Measurements from ENCODE around the gene NKX6-2. TPM values are rescaled to one million over a fixed set of nuclear protein-coding genes. Genes with fewer than 3 reads are reported as not detected.

NKX6-2 gene
- total and polyA plus RNA-seq, 2 experiments from 2014 or later, result 0.24 to 9.3 TPM

DNA sequence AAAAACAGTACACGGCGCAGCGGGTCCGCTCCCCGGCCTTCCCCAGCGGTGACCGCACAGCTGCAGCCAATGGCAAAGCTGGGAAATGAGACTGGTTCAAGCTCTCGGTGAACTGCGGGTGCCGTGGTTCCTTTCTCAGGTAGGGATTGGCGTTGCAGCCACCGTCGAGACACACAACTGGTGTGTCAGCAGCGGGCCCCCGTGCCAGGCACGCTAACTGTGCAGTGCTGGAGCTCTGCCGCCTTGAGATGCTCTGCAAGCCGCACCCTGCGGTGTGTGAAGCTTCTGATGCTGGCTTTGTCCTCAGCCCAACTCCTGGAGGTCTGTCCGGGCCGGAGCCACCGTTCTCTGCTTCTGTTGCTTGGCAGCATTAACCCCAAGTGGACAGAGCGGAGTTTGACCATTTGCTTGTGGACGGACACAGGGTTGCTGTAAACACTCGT, 20.6 kb upstream of the NKX6-2 start:
- Mint-ChIP-seq H3K36me3 (ENCODE audit: low read depth) (no peaks in the 10 kb centered on the region; the same call in 2 of the 3 replicates), H3K4me1 (peaks cover 4% of the 10 kb centered on the region; the same call in 1 of the 3 replicates), H3K4me3 (no peak overlapping the region), H3K9me3 (0 out of 3 replicates have a peak, but pooled peaks cover 3% of the 10 kb centered on the region), H3K27me3 (ENCODE audit: insufficient read depth, low read depth, poor library complexity) (peaks cover 10% of the 10 kb centered on the region), H3K27ac (no peak overlapping the region)
- H4K20me1 ChIP-seq (replicated peaks; ENCODE audit: insufficient read depth), result no peaks in the 10 kb centered on the region
- H3K4me2 ChIP-seq, result no peak overlapping the region
- H3K36me3 ChIP-seq (ENCODE audit: insufficient read depth), result no peaks in the 10 kb centered on the region
- no peak overlapping the region for H2AFZ ChIP-seq
- H3K27ac ChIP-seq (ENCODE audit: low read depth), result no peak overlapping the region
- DNase-seq (ENCODE audit: low spot score) (no peak), ATAC-seq (no peak)
- no peaks in the 10 kb centered on the region for H3K79me2 ChIP-seq (replicated peaks; ENCODE audit: insufficient read depth)
- TF ChIP-seq, protein P1, sequence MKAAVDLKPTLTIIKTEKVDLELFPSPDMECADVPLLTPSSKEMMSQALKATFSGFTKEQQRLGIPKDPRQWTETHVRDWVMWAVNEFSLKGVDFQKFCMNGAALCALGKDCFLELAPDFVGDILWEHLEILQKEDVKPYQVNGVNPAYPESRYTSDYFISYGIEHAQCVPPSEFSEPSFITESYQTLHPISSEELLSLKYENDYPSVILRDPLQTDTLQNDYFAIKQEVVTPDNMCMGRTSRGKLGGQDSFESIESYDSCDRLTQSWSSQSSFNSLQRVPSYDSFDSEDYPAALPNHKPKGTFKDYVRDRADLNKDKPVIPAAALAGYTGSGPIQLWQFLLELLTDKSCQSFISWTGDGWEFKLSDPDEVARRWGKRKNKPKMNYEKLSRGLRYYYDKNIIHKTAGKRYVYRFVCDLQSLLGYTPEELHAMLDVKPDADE (IDR thresholded peaks at IDR 0.05), result no peak
- TF ChIP-seq ZNF114 (CRISPR knock-in tag; IDR thresholded peaks at IDR 0.05) (no peak), CREB1 (CRISPR knock-in tag; IDR thresholded peaks at IDR 0.05; ENCODE audit: low read depth) (no peak), POLR2AphosphoS5 (IDR thresholded peaks at IDR 0.05; ENCODE audit: low read depth) (no peak), ZNF331 (CRISPR knock-in tag; IDR thresholded peaks at IDR 0.05; ENCODE audit: low read depth) (no peak), NANOG (IDR thresholded peaks at IDR 0.05; ENCODE audit: borderline replicate concordance) (no peak), EZH2phosphoT487 (IDR thresholded peaks at IDR 0.05; ENCODE audit: unreplicated experiment) (no peak), EZH2 (IDR thresholded peaks at IDR 0.05; ENCODE audit: low read depth, unreplicated experiment) (no peak), STAT1 (IDR thresholded peaks at IDR 0.05; ENCODE audit: unreplicated experiment) (no peak), JUNB (IDR thresholded peaks at IDR 0.05; ENCODE audit: unreplicated experiment) (no peak)
- TF ChIP-seq, protein P2, sequence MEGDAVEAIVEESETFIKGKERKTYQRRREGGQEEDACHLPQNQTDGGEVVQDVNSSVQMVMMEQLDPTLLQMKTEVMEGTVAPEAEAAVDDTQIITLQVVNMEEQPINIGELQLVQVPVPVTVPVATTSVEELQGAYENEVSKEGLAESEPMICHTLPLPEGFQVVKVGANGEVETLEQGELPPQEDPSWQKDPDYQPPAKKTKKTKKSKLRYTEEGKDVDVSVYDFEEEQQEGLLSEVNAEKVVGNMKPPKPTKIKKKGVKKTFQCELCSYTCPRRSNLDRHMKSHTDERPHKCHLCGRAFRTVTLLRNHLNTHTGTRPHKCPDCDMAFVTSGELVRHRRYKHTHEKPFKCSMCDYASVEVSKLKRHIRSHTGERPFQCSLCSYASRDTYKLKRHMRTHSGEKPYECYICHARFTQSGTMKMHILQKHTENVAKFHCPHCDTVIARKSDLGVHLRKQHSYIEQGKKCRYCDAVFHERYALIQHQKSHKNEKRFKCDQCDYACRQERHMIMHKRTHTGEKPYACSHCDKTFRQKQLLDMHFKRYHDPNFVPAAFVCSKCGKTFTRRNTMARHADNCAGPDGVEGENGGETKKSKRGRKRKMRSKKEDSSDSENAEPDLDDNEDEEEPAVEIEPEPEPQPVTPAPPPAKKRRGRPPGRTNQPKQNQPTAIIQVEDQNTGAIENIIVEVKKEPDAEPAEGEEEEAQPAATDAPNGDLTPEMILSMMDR (conservative IDR thresholded peaks at IDR 0.05; ENCODE audit: low read depth in 2 of 2), result no peak
- TF ChIP-seq, protein P3, sequence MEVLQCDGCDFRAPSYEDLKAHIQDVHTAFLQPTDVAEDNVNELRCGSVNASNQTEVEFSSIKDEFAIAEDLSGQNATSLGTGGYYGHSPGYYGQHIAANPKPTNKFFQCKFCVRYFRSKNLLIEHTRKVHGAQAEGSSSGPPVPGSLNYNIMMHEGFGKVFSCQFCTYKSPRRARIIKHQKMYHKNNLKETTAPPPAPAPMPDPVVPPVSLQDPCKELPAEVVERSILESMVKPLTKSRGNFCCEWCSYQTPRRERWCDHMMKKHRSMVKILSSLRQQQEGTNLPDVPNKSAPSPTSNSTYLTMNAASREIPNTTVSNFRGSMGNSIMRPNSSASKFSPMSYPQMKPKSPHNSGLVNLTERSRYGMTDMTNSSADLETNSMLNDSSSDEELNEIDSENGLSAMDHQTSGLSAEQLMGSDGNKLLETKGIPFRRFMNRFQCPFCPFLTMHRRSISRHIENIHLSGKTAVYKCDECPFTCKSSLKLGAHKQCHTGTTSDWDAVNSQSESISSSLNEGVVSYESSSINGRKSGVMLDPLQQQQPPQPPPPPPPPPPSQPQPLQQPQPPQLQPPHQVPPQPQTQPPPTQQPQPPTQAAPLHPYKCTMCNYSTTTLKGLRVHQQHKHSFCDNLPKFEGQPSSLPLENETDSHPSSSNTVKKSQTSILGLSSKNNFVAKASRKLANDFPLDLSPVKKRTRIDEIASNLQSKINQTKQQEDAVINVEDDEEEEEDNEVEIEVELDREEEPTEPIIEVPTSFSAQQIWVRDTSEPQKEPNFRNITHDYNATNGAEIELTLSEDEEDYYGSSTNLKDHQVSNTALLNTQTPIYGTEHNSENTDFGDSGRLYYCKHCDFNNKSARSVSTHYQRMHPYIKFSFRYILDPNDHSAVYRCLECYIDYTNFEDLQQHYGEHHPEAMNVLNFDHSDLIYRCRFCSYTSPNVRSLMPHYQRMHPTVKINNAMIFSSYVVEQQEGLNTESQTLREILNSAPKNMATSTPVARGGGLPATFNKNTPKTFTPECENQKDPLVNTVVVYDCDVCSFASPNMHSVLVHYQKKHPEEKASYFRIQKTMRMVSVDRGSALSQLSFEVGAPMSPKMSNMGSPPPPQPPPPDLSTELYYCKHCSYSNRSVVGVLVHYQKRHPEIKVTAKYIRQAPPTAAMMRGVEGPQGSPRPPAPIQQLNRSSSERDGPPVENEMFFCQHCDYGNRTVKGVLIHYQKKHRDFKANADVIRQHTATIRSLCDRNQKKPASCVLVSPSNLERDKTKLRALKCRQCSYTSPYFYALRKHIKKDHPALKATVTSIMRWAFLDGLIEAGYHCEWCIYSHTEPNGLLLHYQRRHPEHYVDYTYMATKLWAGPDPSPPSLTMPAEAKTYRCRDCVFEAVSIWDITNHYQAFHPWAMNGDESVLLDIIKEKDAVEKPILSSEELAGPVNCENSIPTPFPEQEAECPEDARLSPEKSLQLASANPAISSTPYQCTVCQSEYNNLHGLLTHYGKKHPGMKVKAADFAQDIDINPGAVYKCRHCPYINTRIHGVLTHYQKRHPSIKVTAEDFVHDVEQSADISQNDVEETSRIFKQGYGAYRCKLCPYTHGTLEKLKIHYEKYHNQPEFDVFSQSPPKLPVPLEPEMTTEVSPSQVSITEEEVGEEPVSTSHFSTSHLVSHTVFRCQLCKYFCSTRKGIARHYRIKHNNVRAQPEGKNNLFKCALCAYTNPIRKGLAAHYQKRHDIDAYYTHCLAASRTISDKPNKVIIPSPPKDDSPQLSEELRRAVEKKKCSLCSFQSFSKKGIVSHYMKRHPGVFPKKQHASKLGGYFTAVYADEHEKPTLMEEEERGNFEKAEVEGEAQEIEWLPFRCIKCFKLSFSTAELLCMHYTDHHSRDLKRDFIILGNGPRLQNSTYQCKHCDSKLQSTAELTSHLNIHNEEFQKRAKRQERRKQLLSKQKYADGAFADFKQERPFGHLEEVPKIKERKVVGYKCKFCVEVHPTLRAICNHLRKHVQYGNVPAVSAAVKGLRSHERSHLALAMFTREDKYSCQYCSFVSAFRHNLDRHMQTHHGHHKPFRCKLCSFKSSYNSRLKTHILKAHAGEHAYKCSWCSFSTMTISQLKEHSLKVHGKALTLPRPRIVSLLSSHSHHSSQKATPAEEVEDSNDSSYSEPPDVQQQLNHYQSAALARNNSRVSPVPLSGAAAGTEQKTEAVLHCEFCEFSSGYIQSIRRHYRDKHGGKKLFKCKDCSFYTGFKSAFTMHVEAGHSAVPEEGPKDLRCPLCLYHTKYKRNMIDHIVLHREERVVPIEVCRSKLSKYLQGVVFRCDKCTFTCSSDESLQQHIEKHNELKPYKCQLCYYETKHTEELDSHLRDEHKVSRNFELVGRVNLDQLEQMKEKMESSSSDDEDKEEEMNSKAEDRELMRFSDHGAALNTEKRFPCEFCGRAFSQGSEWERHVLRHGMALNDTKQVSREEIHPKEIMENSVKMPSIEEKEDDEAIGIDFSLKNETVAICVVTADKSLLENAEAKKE (CRISPR knock-in tag; IDR thresholded peaks at IDR 0.05), result no peak
- TF ChIP-seq, protein P4, sequence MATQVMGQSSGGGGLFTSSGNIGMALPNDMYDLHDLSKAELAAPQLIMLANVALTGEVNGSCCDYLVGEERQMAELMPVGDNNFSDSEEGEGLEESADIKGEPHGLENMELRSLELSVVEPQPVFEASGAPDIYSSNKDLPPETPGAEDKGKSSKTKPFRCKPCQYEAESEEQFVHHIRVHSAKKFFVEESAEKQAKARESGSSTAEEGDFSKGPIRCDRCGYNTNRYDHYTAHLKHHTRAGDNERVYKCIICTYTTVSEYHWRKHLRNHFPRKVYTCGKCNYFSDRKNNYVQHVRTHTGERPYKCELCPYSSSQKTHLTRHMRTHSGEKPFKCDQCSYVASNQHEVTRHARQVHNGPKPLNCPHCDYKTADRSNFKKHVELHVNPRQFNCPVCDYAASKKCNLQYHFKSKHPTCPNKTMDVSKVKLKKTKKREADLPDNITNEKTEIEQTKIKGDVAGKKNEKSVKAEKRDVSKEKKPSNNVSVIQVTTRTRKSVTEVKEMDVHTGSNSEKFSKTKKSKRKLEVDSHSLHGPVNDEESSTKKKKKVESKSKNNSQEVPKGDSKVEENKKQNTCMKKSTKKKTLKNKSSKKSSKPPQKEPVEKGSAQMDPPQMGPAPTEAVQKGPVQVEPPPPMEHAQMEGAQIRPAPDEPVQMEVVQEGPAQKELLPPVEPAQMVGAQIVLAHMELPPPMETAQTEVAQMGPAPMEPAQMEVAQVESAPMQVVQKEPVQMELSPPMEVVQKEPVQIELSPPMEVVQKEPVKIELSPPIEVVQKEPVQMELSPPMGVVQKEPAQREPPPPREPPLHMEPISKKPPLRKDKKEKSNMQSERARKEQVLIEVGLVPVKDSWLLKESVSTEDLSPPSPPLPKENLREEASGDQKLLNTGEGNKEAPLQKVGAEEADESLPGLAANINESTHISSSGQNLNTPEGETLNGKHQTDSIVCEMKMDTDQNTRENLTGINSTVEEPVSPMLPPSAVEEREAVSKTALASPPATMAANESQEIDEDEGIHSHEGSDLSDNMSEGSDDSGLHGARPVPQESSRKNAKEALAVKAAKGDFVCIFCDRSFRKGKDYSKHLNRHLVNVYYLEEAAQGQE (IDR thresholded peaks at IDR 0.05; ENCODE audit: unreplicated experiment), result no peak
- no peak overlapping the region for H3K4me3 ChIP-seq
- no peaks in the 10 kb centered on the region for H3K4me1 ChIP-seq (ENCODE audit: insufficient read depth)
- H3F3A ChIP-seq (replicated peaks; ENCODE audit: low read depth), result no peaks in the 10 kb centered on the region
- no peaks in the 10 kb centered on the region for H3K9me2 ChIP-seq (ENCODE audit: insufficient read depth)
- H3K27me3 ChIP-seq (ENCODE audit: insufficient read depth), result no peaks in the 10 kb centered on the region
